Astrocyte (in vitro differentiated cells and primary cell): Measurements from ENCODE around the gene ACACB.
A peak's percentile ranks its signal among the peaks of the same experiment; 100 is the strongest.

ENCODE experiments used
- CTCF ChIP-seq: IDR thresholded peaks from 2 replicates; pipeline ENCODE4 v1.5.1; 2011; ENCODE audit warnings: low read depth, mild to moderate bottlenecking, inconsistent platforms, low read length, moderate library complexity; ENCODE audit not compliant: insufficient read depth
- EZH2 ChIP-seq: IDR thresholded peaks from 2 replicates; pipeline ENCODE4 v1.6.1; 2012; ENCODE audit warnings: mild to moderate bottlenecking, low read length, inconsistent platforms; ENCODE audit not compliant: insufficient read depth

GRCh38 chr12:109310247-109311125 is 194.1 kb downstream of the ACACB start:
- TF ChIP-seq CTCF = no peak
- TF ChIP-seq EZH2 = peak; percentile 91
